ENCODE results near the gene OR8G5.
"Not testable (repeated sequence)": the region's sequence is repeated elsewhere in the genome, so short reads cannot be mapped to it uniquely, and the experiment has no call there.

- TF ChIP-seq CTCF (IDR thresholded peaks at IDR 0.05; ENCODE audit: insufficient read depth, low read length, poor library complexity, severe bottlenecking); EZH2phosphoT487 (conservative IDR thresholded peaks at IDR 0.05; ENCODE audit: low read length): not testable (repeated sequence)
These were observed 6.3 kb upstream of the OR8G5 start for GRCh38 chr11:124249869-124250268.

Data from SU-DHL-6 (cell line).